Keratinocyte (primary cell): Measurements from ENCODE around the gene CELF2. TPM values are rescaled to one million over a fixed set of nuclear protein-coding genes. Genes with fewer than 3 reads are reported as not detected.

Experiments
- DNase-seq: peaks from one replicate; pipeline ENCODE4 v3.0.0-alpha.2; 2011; ENCODE audit warnings: low read depth, missing footprints, low spot score
- FAIRE-seq: peaks from 2 replicates; lab custom pipeline; 2011; peaks lifted over from hg19 to GRCh38; lab: Jason Lieb, UNC
- H2AFZ ChIP-seq: 2 replicates; pipeline ENCODE4 v1.6.0; 2012; ENCODE audit warnings: low read length, control low read depth, inconsistent platforms; ENCODE audit not compliant: control insufficient read depth
- H3K27ac ChIP-seq: 2 replicates; pipeline ENCODE4 v1.5.1; 2011; ENCODE audit warnings: low read length; ENCODE audit not compliant: control insufficient read depth, insufficient read depth
- H3K27me3 ChIP-seq: 3 replicates; pipeline ENCODE4 v1.6.0; 2011; ENCODE audit warnings: low read length; ENCODE audit not compliant: control insufficient read depth, insufficient read depth; ENCODE audit errors: extremely low read depth
- H3K36me3 ChIP-seq, 2 experiments: 2 replicates in 1 of 2; 3 replicates in 1 of 2; pipeline ENCODE4 v1.5.1; 2011; ENCODE audit warnings: low read length in 2 of 2, mild to moderate bottlenecking in 1 of 2; ENCODE audit not compliant: control insufficient read depth in 2 of 2, insufficient read depth in 2 of 2; ENCODE audit errors: extremely low read depth in 1 of 2
- H3K4me1 ChIP-seq: 3 replicates; pipeline ENCODE4 v1.5.1; 2011; ENCODE audit warnings: low read length; ENCODE audit not compliant: control insufficient read depth, insufficient read depth; ENCODE audit errors: extremely low read depth
- H3K4me2 ChIP-seq: 3 replicates; pipeline ENCODE4 v1.6.0; 2011; ENCODE audit warnings: low read depth, low read length; ENCODE audit not compliant: control insufficient read depth, insufficient read depth; ENCODE audit errors: extremely low read depth
- H3K4me3 ChIP-seq, 3 experiments: fragments of 200-600 bp in 1 of 3; sonication (generic) in 1 of 3; 2 replicates in 2 of 3; 3 replicates in 1 of 3; pipeline ENCODE4 v1.5.1; 2011 to 2016; ENCODE audit warnings: low read length in 3 of 3, mild to moderate bottlenecking in 3 of 3, control low read depth in 2 of 3, inconsistent platforms in 1 of 3, low read depth in 1 of 3, mixed read lengths in 1 of 3, mixed run types in 1 of 3, moderate library complexity in 1 of 3; ENCODE audit not compliant: control insufficient read depth in 2 of 3, insufficient read depth in 2 of 3; ENCODE audit errors: extremely low read depth in 1 of 3
- H3K79me2 ChIP-seq: 2 replicates; pipeline ENCODE4 v1.6.0; 2012; ENCODE audit warnings: low read length; ENCODE audit not compliant: control insufficient read depth, insufficient read depth
- H3K9ac ChIP-seq: 3 replicates; pipeline ENCODE4 v1.6.0; 2011; ENCODE audit warnings: low read length; ENCODE audit not compliant: control insufficient read depth, insufficient read depth; ENCODE audit errors: extremely low read depth
- H3K9me1 ChIP-seq: 3 replicates; pipeline ENCODE4 v1.6.0; 2011; ENCODE audit warnings: low read length; ENCODE audit not compliant: control insufficient read depth, insufficient read depth; ENCODE audit errors: extremely low read depth
- H3K9me3 ChIP-seq: 2 replicates; pipeline ENCODE4 v1.5.1; 2012; ENCODE audit warnings: low read depth, low read length; ENCODE audit not compliant: control insufficient read depth
- H4K20me1 ChIP-seq: 3 replicates; pipeline ENCODE4 v1.6.0; 2011; ENCODE audit warnings: low read length; ENCODE audit not compliant: control insufficient read depth, insufficient read depth; ENCODE audit errors: extremely low read depth
- CTCF ChIP-seq, 3 experiments: IDR thresholded peaks in 1 of 3; conservative IDR thresholded peaks in 1 of 3; optimal IDR thresholded peaks in 1 of 3; 2 replicates in 2 of 3; 3 replicates in 1 of 3; pipeline versions ENCODE3 to v1.5.1; 2011; ENCODE audit warnings: low read length in 3 of 3, mild to moderate bottlenecking in 3 of 3, moderate library complexity in 2 of 3, control low read depth in 1 of 3, inconsistent platforms in 1 of 3; ENCODE audit not compliant: insufficient read depth in 2 of 3; ENCODE audit errors: extremely low read depth in 1 of 3
- EZH2 ChIP-seq: IDR thresholded peaks from one replicate; pipeline ENCODE4 v1.6.1; 2012; ENCODE audit warnings: inconsistent platforms, mild to moderate bottlenecking, low read length, moderate library complexity
- dilution Hi-C: fragments of 300-500 bp; cut with MboI; formaldehyde crosslinking; loops from one replicate; pipeline ENCODE4 v1.7.0; 2020; ENCODE audit warnings: low sequenced_read_pairs; ENCODE audit not compliant: extremely low pct_ligation_motif_present
- polyA plus RNA-seq, 5 experiments: library from polyadenylated mRNA; depleted of rRNA in 3 of 5; stranded (reverse) in 3 of 5; stranded (forward) in 1 of 5; unstranded in 1 of 5; fragments of >200 nt; gene quantifications; 1 replicate in 1 of 5; 2 replicates in 3 of 5; 3 replicates in 1 of 5; pipeline versions ENCODE4 v1.2.1 to v1.2.3, GENCODE V29; 2011 to 2012; ENCODE audit warnings: missing spikeins in 2 of 5, low read depth in 1 of 5, low replicate concordance in 1 of 5

The CELF2 gene
- polyA plus RNA-seq, 1 donor (not counting 4 experiments of a cell fraction or from before 2014, with no cell fraction given): 9.8 TPM

GRCh38 chr10:11329062-11329673, 311.5 kb downstream of the CELF2 start:
- Histone ChIP-seq H2AFZ (peak overlapping the region; percentile 48), H3K79me2 (no peaks in the 10 kb centered on the region), H3K9me1 (no peaks in the 10 kb centered on the region), H3K36me3 (no peaks in the 10 kb centered on the region), H3K27me3 (no peaks in the 10 kb centered on the region), H3K9ac (no peak overlapping the region), H3K4me3 (no peak overlapping the region), H3K9me3 (no peaks in the 10 kb centered on the region), H4K20me1 (no peaks in the 10 kb centered on the region), H3K27ac (no peak overlapping the region), H3K4me1 (peaks cover 12% of the 10 kb centered on the region), H3K4me2 (peak overlapping the region; percentile 37)
- no peak for DNase-seq
- FAIRE-seq: no peak
- TF ChIP-seq CTCF (optimal IDR thresholded peaks at IDR 0.05 in 1 of 3, IDR thresholded peaks at IDR 0.05 in 1 of 3, conservative IDR thresholded peaks at IDR 0.05 in 1 of 3; ENCODE audit: extremely low read depth in 1 of 3, insufficient read depth in 2 of 3, low read length in 3 of 3): no peak
- no peak for TF ChIP-seq EZH2
- dilution Hi-C loops: no loop called here

GRCh38 chr10:11330383-11331045, 312.8 kb downstream of the CELF2 start:
- no peaks in the 10 kb centered on the region for H3K27me3 ChIP-seq
- no peak for FAIRE-seq

More at GRCh38 chr10:11330383-11331045, 312.8 kb downstream of the CELF2 start:
- no peak overlapping the region for H3K4me2 ChIP-seq
- no peaks in the 10 kb centered on the region for H3K9me1 ChIP-seq
- H3K9me3 ChIP-seq: no peaks in the 10 kb centered on the region
- H3K27ac ChIP-seq: no peak overlapping the region
- no peaks in the 10 kb centered on the region for H3K36me3 ChIP-seq
- H4K20me1 ChIP-seq: no peaks in the 10 kb centered on the region
- H3K4me3 ChIP-seq: no peak overlapping the region
- H2AFZ ChIP-seq: no peak overlapping the region
- H3K79me2 ChIP-seq: no peaks in the 10 kb centered on the region
- TF ChIP-seq CTCF (optimal IDR thresholded peaks at IDR 0.05 in 1 of 3, IDR thresholded peaks at IDR 0.05 in 1 of 3, conservative IDR thresholded peaks at IDR 0.05 in 1 of 3; ENCODE audit: extremely low read depth in 1 of 3, insufficient read depth in 2 of 3, low read length in 3 of 3): no peak
- TF ChIP-seq EZH2: no peak
- no peak overlapping the region for H3K9ac ChIP-seq
- peaks cover 12% of the 10 kb centered on the region for H3K4me1 ChIP-seq
- dilution Hi-C loops: no loop called here
- no peak for DNase-seq
